ENCODE data around the gene ARMC10. TPM values are rescaled to one million over a fixed set of nuclear protein-coding genes. Genes with fewer than 3 reads are reported as not detected.
"Not testable (repeated sequence)": the region's sequence is repeated elsewhere in the genome, so short reads cannot be mapped to it uniquely, and the experiment has no call there.

Gene ARMC10
- total RNA-seq = 10 to 100 TPM; 18.4 to 33.4 (median 22.8) TPM
- long read RNA-seq = 0 reads

GRCh38 chr7:103074519-103075336, at the start of gene ARMC10, which contains the start of gene FBXL13:
ARMC10 (plus strand) TSS chr7:103075140; CDS start chr7:103075273, 133 bp downstream.
FBXL13 (minus strand) TSS chr7:103074796.
- under 1% methylated on average over 26 of the region's 83 CpGs for WGBS (ENCODE audit: insufficient coverage, low coverage, low lambda C conversion rate, missing lambda C conversion rate)
- intact Hi-C loops (cut with DNase I) = no loop called here
- Histone ChIP-seq H3K4me3 (peak within 1 kb of the TSS; percentile 76 to 92 (median 80)), H3K9me3 (no peaks in the 10 kb centered on the region), H3K27me3 (no peaks in the 10 kb centered on the region), H3K27ac (peak within 1 kb of the TSS; percentile 50 to 76 (median 75)), H3K36me3 (no peaks in the 10 kb centered on the region), H3K4me1 (peaks cover 0 to 15% (median 2%) of the 10 kb centered on the region in 4 donors)
- peak; percentile 92 to 97 (median 94) for ATAC-seq
- TF ChIP-seq CTCF (IDR thresholded peaks at IDR 0.05) (peak; percentile 42 to 49 (median 48)), POLR2A (IDR thresholded peaks at IDR 0.05) (peak; percentile 71)
- peak; percentile 93 to 95 (median 93) for DNase-seq

- no peak for ATAC-seq
- Histone ChIP-seq H3K9me3 (no peaks in the 10 kb centered on the region), H3K4me3 (no peak overlapping the region), H3K4me1 (no peaks in the 10 kb centered on the region), H3K27ac (no peak overlapping the region), H3K36me3 (no peaks in the 10 kb centered on the region), H3K27me3 (no peaks in the 10 kb centered on the region)
- DNase-seq = no peak
- 53% methylated on average over 3 of the region's 3 CpGs for WGBS (ENCODE audit: insufficient coverage, low coverage, low lambda C conversion rate, missing lambda C conversion rate)
- no peak for TF ChIP-seq POLR2A (IDR thresholded peaks at IDR 0.05)
- intact Hi-C loops (cut with DNase I) = no loop called here
These were observed 49.6 kb upstream of the ARMC10 start for GRCh38 chr7:103025341-103025740.

- Histone ChIP-seq H3K9me3 (no peaks in the 10 kb centered on the region), H3K4me3 (no peak overlapping the region), H3K36me3 (no peaks in the 10 kb centered on the region), H3K27me3 (no peaks in the 10 kb centered on the region), H3K27ac (no peak overlapping the region), H3K4me1 (no peaks in the 10 kb centered on the region)
- intact Hi-C loops (cut with DNase I) = no loop called here
- TF ChIP-seq POLR2A (IDR thresholded peaks at IDR 0.05) (no peak), CTCF (IDR thresholded peaks at IDR 0.05) (no peak)
- DNase-seq (no peak), ATAC-seq (no peak)
- 56% methylated on average over 1 of the region's 1 CpG for WGBS (ENCODE audit: insufficient coverage, low coverage, low lambda C conversion rate, missing lambda C conversion rate)
These were observed 43.9 kb upstream of the ARMC10 start for GRCh38 chr7:103031024-103031423.

- Histone ChIP-seq H3K27ac (no peak overlapping the region), H3K4me3 (no peak overlapping the region), H3K27me3 (no peaks in the 10 kb centered on the region), H3K9me3 (no peaks in the 10 kb centered on the region), H3K36me3 (no peaks in the 10 kb centered on the region), H3K4me1 (no peaks in the 10 kb centered on the region)
- ATAC-seq (no peak), DNase-seq (no peak)
- WGBS (ENCODE audit: insufficient coverage, low coverage, low lambda C conversion rate, missing lambda C conversion rate) = 47% methylated on average over 1 of the region's 1 CpG
- no peak for TF ChIP-seq POLR2A (IDR thresholded peaks at IDR 0.05)
- TF ChIP-seq CTCF (IDR thresholded peaks at IDR 0.05) = no peak
- intact Hi-C loops (cut with DNase I) = no loop called here
These were observed 43.2 kb upstream of the ARMC10 start for GRCh38 chr7:103031781-103032180.

GRCh38 chr7:103034318-103034717, 40.6 kb upstream of the ARMC10 start:
- no CpG with 5 or more reads among the region's 20 CpGs for WGBS (ENCODE audit: insufficient coverage, low coverage, low lambda C conversion rate, missing lambda C conversion rate)
- H3K27me3 ChIP-seq; H3K9me3 ChIP-seq; H3K27ac ChIP-seq; ATAC-seq; DNase-seq; H3K4me1 ChIP-seq; intact Hi-C loops (cut with DNase I); H3K4me3 ChIP-seq; H3K36me3 ChIP-seq: not testable (repeated sequence)

All from right lobe of liver (tissue), 6 donors.